ENCODE measurements around the gene VSTM2B. TPM values are rescaled to one million over a fixed set of nuclear protein-coding genes. Genes with fewer than 3 reads are reported as not detected.

VSTM2B gene
- total RNA-seq, 1 experiment from 2014 or later, result not detected

DNA sequence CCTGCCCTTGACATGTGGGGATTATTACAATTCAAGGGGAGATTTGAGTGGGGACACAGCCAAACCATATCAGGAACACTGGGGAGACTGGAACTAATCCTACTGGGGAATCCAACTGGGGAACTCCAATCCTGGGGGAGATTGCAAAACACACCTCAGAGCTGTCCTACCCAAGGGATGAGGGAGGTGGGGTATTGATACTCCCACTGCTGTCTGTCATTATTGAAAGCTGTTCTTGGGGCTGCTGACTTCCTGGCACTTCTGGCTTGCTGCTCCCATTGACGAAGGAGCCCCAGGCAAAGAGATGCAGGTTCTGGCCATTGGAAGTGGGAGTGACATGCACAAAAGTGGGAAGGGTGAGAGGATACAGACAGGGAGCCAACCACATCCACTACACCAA, 55.6 kb downstream of the VSTM2B start:
- no peak overlapping the region for H3K4me3 ChIP-seq (ENCODE audit: low read depth, low read length)
- H3K27ac Mint-ChIP-seq (ENCODE audit: unreplicated experiment), result no peak overlapping the region
- no peaks in the 10 kb centered on the region for H3K4me1 Mint-ChIP-seq (ENCODE audit: low read depth, unreplicated experiment)
- H3K36me3 ChIP-seq (ENCODE audit: control insufficient read depth, insufficient read depth, low read length), result no peaks in the 10 kb centered on the region
- H3K27me3 Mint-ChIP-seq (ENCODE audit: insufficient read depth, unreplicated experiment), result peaks cover 3% of the 10 kb centered on the region
- no peaks in the 10 kb centered on the region for H3K27me3 ChIP-seq (replicated peaks; ENCODE audit: control insufficient read depth, insufficient read depth, low read length)
- ChIA-PET CTCF (no interaction called here), POLR2A (no interaction called here)
- H3K9me3 Mint-ChIP-seq (ENCODE audit: unreplicated experiment), result no peaks in the 10 kb centered on the region
- H3K36me3 Mint-ChIP-seq (ENCODE audit: insufficient read depth, unreplicated experiment), result no peaks in the 10 kb centered on the region
- TF ChIP-seq, protein P1, sequence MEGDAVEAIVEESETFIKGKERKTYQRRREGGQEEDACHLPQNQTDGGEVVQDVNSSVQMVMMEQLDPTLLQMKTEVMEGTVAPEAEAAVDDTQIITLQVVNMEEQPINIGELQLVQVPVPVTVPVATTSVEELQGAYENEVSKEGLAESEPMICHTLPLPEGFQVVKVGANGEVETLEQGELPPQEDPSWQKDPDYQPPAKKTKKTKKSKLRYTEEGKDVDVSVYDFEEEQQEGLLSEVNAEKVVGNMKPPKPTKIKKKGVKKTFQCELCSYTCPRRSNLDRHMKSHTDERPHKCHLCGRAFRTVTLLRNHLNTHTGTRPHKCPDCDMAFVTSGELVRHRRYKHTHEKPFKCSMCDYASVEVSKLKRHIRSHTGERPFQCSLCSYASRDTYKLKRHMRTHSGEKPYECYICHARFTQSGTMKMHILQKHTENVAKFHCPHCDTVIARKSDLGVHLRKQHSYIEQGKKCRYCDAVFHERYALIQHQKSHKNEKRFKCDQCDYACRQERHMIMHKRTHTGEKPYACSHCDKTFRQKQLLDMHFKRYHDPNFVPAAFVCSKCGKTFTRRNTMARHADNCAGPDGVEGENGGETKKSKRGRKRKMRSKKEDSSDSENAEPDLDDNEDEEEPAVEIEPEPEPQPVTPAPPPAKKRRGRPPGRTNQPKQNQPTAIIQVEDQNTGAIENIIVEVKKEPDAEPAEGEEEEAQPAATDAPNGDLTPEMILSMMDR (IDR thresholded peaks at IDR 0.05; ENCODE audit: insufficient read depth in 1 of 2, low read depth in 1 of 2, low read length in 1 of 2, severe bottlenecking in 1 of 2, unreplicated experiment in 1 of 2), result no peak
- no peaks in the 10 kb centered on the region for H3K9me3 ChIP-seq
- intact Hi-C loops (cut with micrococcal nuclease; ENCODE audit: unreplicated experiment), result no loop called here
- no peak overlapping the region for H3K4me3 Mint-ChIP-seq (ENCODE audit: unreplicated experiment)
- no TSS peak for BruUV-seq (replicated peaks)
- H3K4me1 ChIP-seq, result no peaks in the 10 kb centered on the region
- DNase-seq, result no peak

DNA sequence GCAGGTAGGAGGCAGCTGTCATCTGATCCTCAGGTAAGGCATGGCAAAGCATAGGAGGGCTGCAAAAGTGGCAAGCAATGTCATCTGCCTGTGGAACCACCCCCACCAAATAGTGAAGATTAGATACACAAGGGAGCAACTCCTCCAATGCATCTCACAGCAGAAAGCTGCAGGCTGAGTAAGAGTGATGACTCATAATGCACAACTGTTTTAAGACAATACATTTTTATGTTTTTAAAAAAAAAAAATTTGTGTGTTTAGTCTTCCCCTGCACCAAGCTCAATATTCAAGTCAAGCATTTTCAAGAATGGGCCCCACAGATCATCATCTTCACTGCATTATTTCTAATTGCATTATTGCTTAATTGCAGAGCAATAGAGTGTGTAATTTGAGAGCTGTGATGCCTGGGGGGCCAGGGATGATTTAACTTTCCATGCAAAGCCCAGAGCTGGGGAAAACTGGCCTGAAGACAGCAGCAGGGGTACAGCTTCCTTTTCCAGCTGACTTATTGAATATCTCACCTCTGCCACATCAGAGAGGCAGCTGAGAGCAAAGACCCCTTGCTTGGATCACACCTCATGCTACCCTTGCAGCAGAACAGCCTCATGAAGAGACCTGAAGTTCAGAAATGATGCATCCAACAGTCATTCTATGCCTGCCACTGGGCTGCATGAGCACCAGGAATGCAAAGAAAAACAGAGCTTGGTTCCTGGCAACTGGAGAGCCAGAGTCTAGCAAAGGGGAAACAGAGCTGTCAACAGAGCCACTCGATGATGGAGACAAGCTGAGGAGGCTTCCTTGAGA, 57.6 kb downstream of the VSTM2B start:
- Mint-ChIP-seq H3K36me3 (ENCODE audit: insufficient read depth, unreplicated experiment) (no peaks in the 10 kb centered on the region), H3K9me3 (ENCODE audit: unreplicated experiment) (no peaks in the 10 kb centered on the region), H3K27ac (ENCODE audit: unreplicated experiment) (no peak overlapping the region), H3K4me1 (ENCODE audit: low read depth, unreplicated experiment) (no peaks in the 10 kb centered on the region), H3K4me3 (ENCODE audit: unreplicated experiment) (no peak overlapping the region), H3K27me3 (ENCODE audit: insufficient read depth, unreplicated experiment) (peaks cover 6% of the 10 kb centered on the region)
- Histone ChIP-seq H3K36me3 (ENCODE audit: control insufficient read depth, insufficient read depth, low read length) (no peaks in the 10 kb centered on the region), H3K9me3 (no peaks in the 10 kb centered on the region), H3K4me3 (ENCODE audit: low read depth, low read length) (no peak overlapping the region), H3K4me1 (no peaks in the 10 kb centered on the region), H3K27me3 (replicated peaks; ENCODE audit: control insufficient read depth, insufficient read depth, low read length) (no peaks in the 10 kb centered on the region)
- POLR2A ChIA-PET, result no interaction called here
- intact Hi-C loops (cut with micrococcal nuclease; ENCODE audit: unreplicated experiment), result no loop called here
- BruUV-seq (replicated peaks), result no TSS peak
- DNase-seq, result no peak
- TF ChIP-seq, protein P1 (IDR thresholded peaks at IDR 0.05; ENCODE audit: insufficient read depth in 1 of 2, low read depth in 1 of 2, low read length in 1 of 2, severe bottlenecking in 1 of 2, unreplicated experiment in 1 of 2), result no peak
- CTCF ChIA-PET, result no interaction called here

DNA sequence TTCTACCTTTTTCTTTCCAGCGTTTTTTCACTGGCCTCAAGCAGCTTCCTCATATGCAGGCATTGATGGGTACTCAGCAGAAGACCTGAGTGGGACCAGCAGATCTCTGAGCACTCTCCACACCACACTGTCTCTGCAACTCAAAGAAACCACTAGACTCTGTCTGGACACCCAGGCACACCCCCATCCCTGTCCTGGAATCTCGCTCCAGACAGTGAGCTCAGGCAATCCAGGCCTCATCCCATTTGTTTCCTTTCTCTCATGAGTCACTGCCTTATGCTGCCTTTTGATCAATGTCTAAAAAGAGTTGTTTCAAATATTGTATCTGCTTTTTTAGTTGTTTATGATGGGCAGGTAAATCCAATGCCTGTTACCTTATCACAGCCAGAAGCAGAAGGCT, 60.6 kb downstream of the VSTM2B start:
- intact Hi-C loops (cut with micrococcal nuclease; ENCODE audit: unreplicated experiment), result no loop called here
- no peak overlapping the region for H3K4me3 ChIP-seq (ENCODE audit: low read depth, low read length)
- H3K4me3 Mint-ChIP-seq (ENCODE audit: unreplicated experiment), result no peak overlapping the region
- no peaks in the 10 kb centered on the region for H3K4me1 ChIP-seq
- POLR2A ChIA-PET, result no interaction called here
- no peak for DNase-seq
- H3K36me3 Mint-ChIP-seq (ENCODE audit: insufficient read depth, unreplicated experiment), result no peaks in the 10 kb centered on the region
- H3K9me3 ChIP-seq, result no peaks in the 10 kb centered on the region
- TF ChIP-seq, protein P1 (IDR thresholded peaks at IDR 0.05; ENCODE audit: insufficient read depth in 1 of 2, low read depth in 1 of 2, low read length in 1 of 2, severe bottlenecking in 1 of 2, unreplicated experiment in 1 of 2), result no peak
- CTCF ChIA-PET, result no interaction called here
- H3K27me3 ChIP-seq (replicated peaks; ENCODE audit: control insufficient read depth, insufficient read depth, low read length), result no peaks in the 10 kb centered on the region; the same call in 1 of the 2 replicates
- H3K27ac Mint-ChIP-seq (ENCODE audit: unreplicated experiment), result no peak overlapping the region
- BruUV-seq (replicated peaks), result no TSS peak
- H3K4me1 Mint-ChIP-seq (ENCODE audit: low read depth, unreplicated experiment), result no peaks in the 10 kb centered on the region
- H3K9me3 Mint-ChIP-seq (ENCODE audit: unreplicated experiment), result no peaks in the 10 kb centered on the region
- peaks cover 6% of the 10 kb centered on the region for H3K27me3 Mint-ChIP-seq (ENCODE audit: insufficient read depth, unreplicated experiment)
- H3K36me3 ChIP-seq (ENCODE audit: control insufficient read depth, insufficient read depth, low read length), result no peaks in the 10 kb centered on the region

Measured in Caco-2 (cell line).